Ovary (tissue), 9 donors: ENCODE data around the gene MSH4. TPM values are rescaled to one million over a fixed set of nuclear protein-coding genes. Genes with fewer than 3 reads are reported as not detected.
"Not testable (repeated sequence)": the region's sequence is repeated elsewhere in the genome, so short reads cannot be mapped to it uniquely, and the experiment has no call there.

Experiments
- DNase-seq, 5 donors: peaks; one replicate each; pipeline ENCODE4 v3.0.0-alpha.2; 2019 to 2020
- H3K27ac ChIP-seq, 2 donors: fragments of 200-600 bp; one replicate each; pipeline versions ENCODE4 v1.5.1 to v1.8.0; 2019 to 2022
- H3K27me3 ChIP-seq: fragments of 200-600 bp; one replicate; pipeline ENCODE4 v1.8.0; 2022
- H3K36me3 ChIP-seq: fragments of 200-600 bp; sonication (generic); one replicate; pipeline ENCODE4 v1.5.1; 2019
- H3K4me1 ChIP-seq: one replicate; pipeline ENCODE4 v1.8.1; 2013; ENCODE audit warnings: mild to moderate bottlenecking, moderate library complexity; ENCODE audit not compliant: insufficient read depth
- H3K4me3 ChIP-seq: fragments of 200-600 bp; sonication (generic); one replicate; pipeline ENCODE4 v1.5.1; 2017
- H3K9me3 ChIP-seq, 2 donors: fragments of 200-600 bp in 1 of 2; sonication (generic) in 1 of 2; one replicate each; pipeline versions ENCODE4 v1.5.1 to v1.8.1; 2013 to 2019; ENCODE audit warnings: mild to moderate bottlenecking in 1 of 2, moderate library complexity in 1 of 2
- EP300 ChIP-seq: sonication (generic); formaldehyde crosslinking; IDR thresholded peaks from one replicate; pipeline ENCODE4 v1.6.1; 2017; ENCODE audit warnings: antibody characterized with exemption
- POLR2A ChIP-seq: fragments of 450-650 bp; IDR thresholded peaks from one replicate; pipeline ENCODE4 v1.6.1; 2017; ENCODE audit warnings: antibody characterized with exemption, mild to moderate bottlenecking, moderate library complexity
- WGBS, 3 donors: extraction: QIAGEN DNeasy Blood & Tissue Kit in 1 of 3; methylation state at CpG; one replicate each; pipeline versions ENCODE4 v1.1.5 to v1.1.7; 2013 to 2017; 5-methylcytosine and 5-hydroxymethylcytosine counted together
- intact Hi-C, 4 donors: fragments of 100-400 bp; cut with DNase I; formaldehyde crosslinking; loops; one replicate each; pipeline versions ENCODE4 v1.11.0 to v1.15.1; 2022 to 2023
- polyA plus RNA-seq, 2 donors: library from polyadenylated mRNA; stranded (reverse); fragments of 200-250 nt in 1 of 2; fragments of 350-450 nt in 1 of 2; fragmentation: Illumina TruSeq in 1 of 2; extraction: RNeasy Lipid Tissue Mini Kit (QIAGEN cat#74804) in 1 of 2; gene quantifications; one replicate each; pipeline ENCODE4 v1.2.3, GENCODE V29; 2013 to 2014
- total RNA-seq, 7 donors: library from RNA; depleted of rRNA in 2 of 7; stranded (reverse); fragments of >200 nt in 2 of 7; fragmentation: NEBNext Ultra II Directional in 3 of 7; extraction: Animal tissue kit (Norgen Biotek cat#: 25700) in 3 of 7; gene quantifications; one replicate each; pipeline versions ENCODE4 v1.1.0 to v1.2.4, GENCODE V29; 2016 to 2023
- TF ChIP-seq, protein P1 (sequence below), 3 donors: fragments of 450-650 bp in 2 of 3; fragments of 200-600 bp in 1 of 3; IDR thresholded peaks; one replicate each; pipeline versions ENCODE4 v1.5.1 to v1.8.0; 2016 to 2022; ENCODE audit warnings: antibody characterized with exemption in 3 of 3, mild to moderate bottlenecking in 1 of 3
- donor health status: DM: no; HTN: no; CAD: no; lungs with moderate emphysema.
- donor health status: DM: no; HTN: no; CAD: no.
- donor health status: Bipolar disorder and iron deficiency.
- donor health status: DM: yes; HTN: yes; CAD: no.
- donor health status: DM: no; HTN: no; CAD: no.
- donor health status: DM: yes; HTN: yes; CAD: no.

MSH4 gene
- total and polyA plus RNA-seq, 9 donors, result 0.07 to 0.88 (median 0.53) TPM

- Histone ChIP-seq H3K36me3 (no peaks in the 10 kb centered on the region), H3K4me3 (no peak overlapping the region), H3K4me1 (no peaks in the 10 kb centered on the region), H3K9me3 (no peaks in the 10 kb centered on the region), H3K27me3 (peaks cover 2% of the 10 kb centered on the region), H3K27ac (no peak overlapping the region)
- intact Hi-C loops, result no loop called here
- TF ChIP-seq POLR2A (no peak), EP300 (no peak)
- TF ChIP-seq, protein P1, sequence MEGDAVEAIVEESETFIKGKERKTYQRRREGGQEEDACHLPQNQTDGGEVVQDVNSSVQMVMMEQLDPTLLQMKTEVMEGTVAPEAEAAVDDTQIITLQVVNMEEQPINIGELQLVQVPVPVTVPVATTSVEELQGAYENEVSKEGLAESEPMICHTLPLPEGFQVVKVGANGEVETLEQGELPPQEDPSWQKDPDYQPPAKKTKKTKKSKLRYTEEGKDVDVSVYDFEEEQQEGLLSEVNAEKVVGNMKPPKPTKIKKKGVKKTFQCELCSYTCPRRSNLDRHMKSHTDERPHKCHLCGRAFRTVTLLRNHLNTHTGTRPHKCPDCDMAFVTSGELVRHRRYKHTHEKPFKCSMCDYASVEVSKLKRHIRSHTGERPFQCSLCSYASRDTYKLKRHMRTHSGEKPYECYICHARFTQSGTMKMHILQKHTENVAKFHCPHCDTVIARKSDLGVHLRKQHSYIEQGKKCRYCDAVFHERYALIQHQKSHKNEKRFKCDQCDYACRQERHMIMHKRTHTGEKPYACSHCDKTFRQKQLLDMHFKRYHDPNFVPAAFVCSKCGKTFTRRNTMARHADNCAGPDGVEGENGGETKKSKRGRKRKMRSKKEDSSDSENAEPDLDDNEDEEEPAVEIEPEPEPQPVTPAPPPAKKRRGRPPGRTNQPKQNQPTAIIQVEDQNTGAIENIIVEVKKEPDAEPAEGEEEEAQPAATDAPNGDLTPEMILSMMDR (IDR thresholded peaks at IDR 0.05), result no peak
- no peak for DNase-seq
- WGBS, 3 donors, result 95 to 100% (median 95%) methylated on average over 1 of the region's 1 CpG
Observed at GRCh38 chr1:75922698-75923097, 126.0 kb downstream of the MSH4 start.

- 75 to 91% (median 84%) methylated on average over 1 of the region's 1 CpG for WGBS, 3 donors
- Histone ChIP-seq H3K4me3 (no peak within 1 kb of the TSS), H3K36me3 (no peaks in the 10 kb centered on the region), H3K27ac (no peak within 1 kb of the TSS), H3K27me3 (no peaks in the 10 kb centered on the region), H3K9me3 (no peaks in the 10 kb centered on the region), H3K4me1 (no peaks in the 10 kb centered on the region)
- TF ChIP-seq, protein P1 (IDR thresholded peaks at IDR 0.05), result no peak
- TF ChIP-seq POLR2A, result no peak
- no peak for TF ChIP-seq EP300
- DNase-seq, result no peak
- intact Hi-C loops, result no loop called here
Observed at GRCh38 chr1:75932304-75932703, 135.6 kb downstream of the MSH4 start, which contains the start of gene ASB17. ASB17 (minus strand) TSS chr1:75932404; CDS start chr1:75932291, 113 bp downstream.

DNA sequence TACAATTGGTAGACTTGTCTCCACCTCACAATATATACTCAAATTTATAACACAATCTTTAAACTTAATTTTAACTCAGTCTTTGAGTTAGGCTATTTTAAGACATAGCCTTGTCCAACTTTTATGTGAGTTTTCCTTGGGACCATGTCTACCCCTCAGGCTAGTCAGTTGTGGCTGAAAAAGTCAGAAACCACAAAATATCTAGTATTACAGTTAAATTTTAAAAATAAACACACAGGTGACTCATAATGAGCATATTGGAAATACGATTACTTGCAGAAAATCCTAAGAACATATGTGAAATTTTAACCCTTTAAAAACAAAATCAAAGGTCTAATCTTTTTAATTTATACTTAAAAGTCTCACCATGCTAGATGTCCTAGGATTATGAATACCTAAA is 140.4 kb downstream of the MSH4 start:
- H3K36me3 ChIP-seq, result no peaks in the 10 kb centered on the region
- H3K9me3 ChIP-seq, result no peaks in the 10 kb centered on the region
- intact Hi-C loops, result no loop called here
- TF ChIP-seq, protein P1 (IDR thresholded peaks at IDR 0.05), result no peak
- TF ChIP-seq EP300 (no peak), POLR2A (no peak)
- no peak overlapping the region for H3K27ac ChIP-seq
- H3K27me3 ChIP-seq, result no peaks in the 10 kb centered on the region
- no peaks in the 10 kb centered on the region for H3K4me1 ChIP-seq
- no peak overlapping the region for H3K4me3 ChIP-seq
- 6 to 31% (median 10%) methylated on average over 1 of the region's 1 CpG for WGBS, 3 donors
- DNase-seq, result no peak

DNA sequence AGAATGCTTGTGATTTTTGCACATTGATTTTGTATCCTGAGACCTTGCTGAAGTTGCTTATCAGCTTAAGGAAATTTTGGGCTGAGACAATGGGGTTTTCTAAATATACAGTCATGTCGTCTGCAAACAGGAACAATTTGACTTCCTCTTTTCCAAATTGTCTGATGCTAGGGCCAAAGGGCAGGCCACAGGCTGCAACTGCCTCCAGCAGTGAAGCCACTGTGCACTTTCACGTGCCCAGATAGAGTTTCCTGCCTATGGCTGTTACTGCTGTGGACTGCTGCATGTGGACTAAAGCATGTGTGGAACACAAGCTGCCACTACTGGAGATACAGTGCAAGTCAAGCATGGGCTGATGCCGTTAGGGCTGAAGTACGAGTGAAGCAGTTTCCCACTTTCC is 146.4 kb downstream of the MSH4 start:
- H3K4me1 ChIP-seq, H3K27ac ChIP-seq, H3K27me3 ChIP-seq, H3K36me3 ChIP-seq, H3K9me3 ChIP-seq, DNase-seq, intact Hi-C loops, H3K4me3 ChIP-seq: not testable (repeated sequence)
- 70 to 77% (median 73%) methylated on average over 4 of the region's 4 CpGs for WGBS, 3 donors

GRCh38 chr1:75950176-75950575 is 153.5 kb downstream of the MSH4 start:
- Histone ChIP-seq H3K27ac (no peak overlapping the region), H3K4me3 (no peak overlapping the region), H3K27me3 (no peaks in the 10 kb centered on the region), H3K9me3 (no peaks in the 10 kb centered on the region), H3K36me3 (no peaks in the 10 kb centered on the region), H3K4me1 (no peaks in the 10 kb centered on the region)
- no peak for DNase-seq
- intact Hi-C loops, result no loop called here
- 79 to 89% (median 85%) methylated on average over 3 of the region's 3 CpGs for WGBS, 3 donors
- TF ChIP-seq, protein P1 (IDR thresholded peaks at IDR 0.05), result no peak
- TF ChIP-seq EP300 (no peak), POLR2A (no peak)
